Gastrocnemius medialis (tissue), 4 donors: ENCODE results near the gene OR11H7.

Source experiments
- CTCF ChIP-seq, 5 experiments: fragments of 450-650 bp in 3 of 5; fragments of 200-600 bp in 2 of 5; sonication (generic) in 2 of 5; IDR thresholded peaks in 4 of 5; conservative IDR thresholded peaks in 1 of 5; 1 replicate in 4 of 5; 2 replicates in 1 of 5; pipeline ENCODE4 v1.5.1; 2016 to 2019; ENCODE audit warnings: antibody characterized with exemption in 5 of 5, mild to moderate bottlenecking in 3 of 5, moderate library complexity in 3 of 5
- POLR2A ChIP-seq, 2 donors: fragments of 450-650 bp; IDR thresholded peaks; one replicate each; pipeline ENCODE4 v1.6.1; 2017; ENCODE audit warnings: antibody characterized with exemption in 2 of 2, mild to moderate bottlenecking in 2 of 2, moderate library complexity in 2 of 2

DNA sequence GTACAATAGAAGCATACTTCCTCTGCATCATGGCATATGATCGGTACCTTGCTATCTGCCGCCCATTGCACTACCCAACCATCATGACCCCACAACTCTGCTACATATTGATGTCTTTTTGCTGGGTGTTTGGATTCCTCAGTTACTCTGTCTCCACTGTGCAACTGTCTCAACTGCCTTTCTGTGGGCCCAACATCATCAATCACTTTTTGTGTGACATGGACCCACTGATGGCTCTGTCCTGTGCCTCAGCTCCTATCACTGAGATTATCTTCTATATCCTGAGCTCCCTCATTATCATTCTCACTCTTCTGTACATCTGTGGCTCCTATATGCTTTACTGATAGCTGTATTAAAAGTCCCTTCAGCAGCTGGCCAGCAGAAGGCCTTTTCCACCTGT lies 19.2 kb upstream of the OR11H7 start:
- no peak for TF ChIP-seq POLR2A (IDR thresholded peaks at IDR 0.05)
- TF ChIP-seq CTCF (IDR thresholded peaks at IDR 0.05 in 4 of 5, conservative IDR thresholded peaks at IDR 0.05 in 1 of 5) = no peak
